Progenitor cell of endocrine pancreas (in vitro differentiated cells): ENCODE measurements around the gene CKLF. TPM values are rescaled to one million over a fixed set of nuclear protein-coding genes. Genes with fewer than 3 reads are reported as not detected.
A peak's percentile ranks its signal among the peaks of the same experiment; 100 is the strongest.

Source experiments
- DNase-seq: peaks from one replicate; pipeline ENCODE4 v3.0.0; 2021; ENCODE audit warnings: low spot score; ENCODE audit not compliant: unreplicated experiment
- H3K27ac Mint-ChIP-seq: 2 replicates; pipeline ENCODE4 v1.8.0; 2021; ENCODE audit warnings: mild to moderate bottlenecking, moderate library complexity, mixed read lengths
- H3K27me3 Mint-ChIP-seq: 2 replicates; pipeline ENCODE4 v1.8.0; 2021; ENCODE audit warnings: mixed read lengths
- H3K36me3 Mint-ChIP-seq: 2 replicates; pipeline ENCODE4 v1.8.0; 2022; ENCODE audit warnings: mixed read lengths; ENCODE audit not compliant: insufficient read depth
- H3K4me1 Mint-ChIP-seq: 2 replicates; pipeline ENCODE4 v1.8.0; 2021; ENCODE audit warnings: low read depth, mixed read lengths
- H3K4me3 Mint-ChIP-seq: 2 replicates; pipeline ENCODE4 v1.8.0; 2021; ENCODE audit warnings: low read depth, mild to moderate bottlenecking, moderate library complexity, mixed read lengths
- H3K9me3 Mint-ChIP-seq: 2 replicates; pipeline ENCODE4 v1.8.0; 2021; ENCODE audit warnings: low read depth, mixed read lengths
- total RNA-seq: library from RNA; stranded (reverse); gene quantifications from 2 replicates; pipeline ENCODE4 v1.2.1, GENCODE V29; 2021
- TF ChIP-seq, protein P1 (sequence below): fragments of 200-600 bp; sonication (generic); IDR thresholded peaks from one replicate; pipeline ENCODE4 v1.5.0; 2021; ENCODE audit warnings: antibody characterized with exemption, mild to moderate bottlenecking; ENCODE audit not compliant: unreplicated experiment

The CKLF gene
- total RNA-seq, 1 donor from 2014 or later: 35.6 TPM

GRCh38 chr16:66600477-66600876 lies 48.1 kb downstream of the CKLF start:
- Mint-ChIP-seq H3K4me1 (peaks cover 7% of the 10 kb centered on the region), H3K27me3 (no peaks in the 10 kb centered on the region), H3K27ac (no peak overlapping the region), H3K4me3 (no peak overlapping the region), H3K36me3 (no peaks in the 10 kb centered on the region), H3K9me3 (no peaks in the 10 kb centered on the region)
- DNase-seq: no peak
- TF ChIP-seq, protein P1, sequence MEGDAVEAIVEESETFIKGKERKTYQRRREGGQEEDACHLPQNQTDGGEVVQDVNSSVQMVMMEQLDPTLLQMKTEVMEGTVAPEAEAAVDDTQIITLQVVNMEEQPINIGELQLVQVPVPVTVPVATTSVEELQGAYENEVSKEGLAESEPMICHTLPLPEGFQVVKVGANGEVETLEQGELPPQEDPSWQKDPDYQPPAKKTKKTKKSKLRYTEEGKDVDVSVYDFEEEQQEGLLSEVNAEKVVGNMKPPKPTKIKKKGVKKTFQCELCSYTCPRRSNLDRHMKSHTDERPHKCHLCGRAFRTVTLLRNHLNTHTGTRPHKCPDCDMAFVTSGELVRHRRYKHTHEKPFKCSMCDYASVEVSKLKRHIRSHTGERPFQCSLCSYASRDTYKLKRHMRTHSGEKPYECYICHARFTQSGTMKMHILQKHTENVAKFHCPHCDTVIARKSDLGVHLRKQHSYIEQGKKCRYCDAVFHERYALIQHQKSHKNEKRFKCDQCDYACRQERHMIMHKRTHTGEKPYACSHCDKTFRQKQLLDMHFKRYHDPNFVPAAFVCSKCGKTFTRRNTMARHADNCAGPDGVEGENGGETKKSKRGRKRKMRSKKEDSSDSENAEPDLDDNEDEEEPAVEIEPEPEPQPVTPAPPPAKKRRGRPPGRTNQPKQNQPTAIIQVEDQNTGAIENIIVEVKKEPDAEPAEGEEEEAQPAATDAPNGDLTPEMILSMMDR: no peak

GRCh38 chr16:66601471-66601870 lies 49.1 kb downstream of the CKLF start:
- Mint-ChIP-seq H3K27ac (no peak overlapping the region), H3K9me3 (no peaks in the 10 kb centered on the region), H3K36me3 (no peaks in the 10 kb centered on the region), H3K27me3 (no peaks in the 10 kb centered on the region), H3K4me3 (no peak overlapping the region), H3K4me1 (peaks cover 9% of the 10 kb centered on the region)
- no peak for DNase-seq
- TF ChIP-seq, protein P1: no peak

DNA sequence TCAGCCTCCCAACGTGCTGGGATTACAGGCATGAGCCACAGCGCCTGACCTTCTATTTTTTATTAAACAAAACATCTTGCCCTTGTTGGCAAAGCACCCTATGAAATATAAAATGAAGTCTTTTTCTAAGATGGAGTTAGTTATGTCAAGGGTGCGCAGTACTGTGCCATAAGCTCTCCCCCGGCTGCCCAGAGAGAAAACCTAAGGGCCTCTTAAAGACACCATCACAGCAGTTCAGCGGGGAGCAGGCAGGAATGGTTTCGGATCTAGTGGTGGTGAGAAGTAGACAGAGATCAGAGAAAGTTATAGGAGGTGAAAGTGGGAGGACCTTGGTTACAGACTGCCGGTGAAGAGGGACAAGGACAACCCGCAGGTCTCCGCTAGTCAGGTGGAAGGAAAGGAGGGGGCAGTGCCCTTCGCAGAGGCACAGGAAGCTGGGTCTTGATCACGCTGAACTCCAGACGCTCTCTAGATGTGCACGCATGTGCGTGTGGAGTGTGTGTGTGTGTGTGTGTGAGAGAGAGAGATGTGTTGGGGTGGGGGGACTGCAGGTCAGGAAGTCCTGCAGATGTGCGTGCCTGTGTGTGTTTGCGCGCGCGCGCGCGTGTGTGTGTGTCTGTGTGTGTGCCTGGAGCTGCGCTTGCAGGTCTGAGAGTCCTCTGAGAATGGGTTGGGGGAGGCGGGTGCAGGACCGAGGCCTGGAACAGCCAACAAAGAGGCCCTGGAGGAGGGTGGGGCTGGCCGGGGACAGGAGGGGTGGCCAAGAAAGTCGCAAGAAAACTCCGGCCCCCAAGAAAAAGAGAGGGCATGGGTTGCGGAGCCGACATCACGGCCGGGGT lies 51.4 kb downstream of the CKLF start:
- H3K9me3 Mint-ChIP-seq: no peaks in the 10 kb centered on the region
- no peaks in the 10 kb centered on the region for H3K27me3 Mint-ChIP-seq
- H3K4me1 Mint-ChIP-seq: peaks cover 9% of the 10 kb centered on the region
- DNase-seq: peak; percentile 57
- TF ChIP-seq, protein P1: no peak
- peak overlapping the region; percentile 93 for H3K4me3 Mint-ChIP-seq
- peak overlapping the region; percentile 88 for H3K27ac Mint-ChIP-seq
- H3K36me3 Mint-ChIP-seq: no peaks in the 10 kb centered on the region

DNA sequence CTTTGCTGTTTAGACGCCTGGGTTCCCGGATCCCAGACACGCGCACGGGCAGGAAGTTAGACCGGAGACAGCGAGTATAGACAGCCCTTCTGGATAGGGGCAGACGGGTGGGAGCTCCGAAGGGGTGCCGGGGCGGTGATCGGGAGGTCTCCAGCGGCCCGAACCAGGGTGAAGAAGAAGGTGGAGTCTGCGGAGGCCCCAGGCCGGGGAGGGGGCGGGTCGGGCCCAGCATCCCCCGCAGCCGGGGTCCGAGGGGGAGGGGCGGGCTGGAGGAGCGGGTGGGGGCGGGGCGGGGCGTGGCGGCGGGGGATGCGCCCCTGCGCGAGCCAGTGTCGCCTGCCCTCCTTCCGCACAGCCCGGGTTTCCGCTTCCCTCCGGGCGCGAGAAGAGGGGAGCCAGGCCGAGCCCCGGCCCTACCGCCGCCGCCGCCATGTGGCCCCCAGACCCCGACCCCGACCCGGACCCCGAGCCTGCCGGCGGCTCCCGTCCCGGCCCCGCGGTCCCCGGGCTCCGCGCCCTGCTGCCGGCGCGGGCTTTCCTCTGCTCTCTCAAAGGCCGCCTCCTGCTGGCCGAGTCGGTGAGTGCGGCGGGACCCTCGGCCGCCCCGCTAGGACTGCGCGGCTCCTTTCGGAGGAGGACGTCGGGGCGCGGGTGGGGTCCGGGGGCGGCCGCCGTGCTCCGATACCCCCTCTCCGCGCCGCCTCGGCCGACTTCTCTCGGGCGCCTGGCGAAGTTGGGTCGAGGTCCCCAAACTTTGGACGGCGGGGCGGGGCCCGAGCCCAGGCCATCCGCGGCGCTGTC lies 52.2 kb downstream of the CKLF start, which contains the start of gene CMTM3:
CMTM3 (plus strand) TSS at position 329 of the 801 bp plus-strand sequence; CDS start at position 431, 102 bp downstream.
- peaks cover 9% of the 10 kb centered on the region for H3K4me1 Mint-ChIP-seq
- peak; percentile 72 for DNase-seq
- peak within 1 kb of the TSS; percentile 88 for H3K27ac Mint-ChIP-seq
- TF ChIP-seq, protein P1: peak; percentile 90
- no peaks in the 10 kb centered on the region for H3K9me3 Mint-ChIP-seq
- H3K36me3 Mint-ChIP-seq: no peaks in the 10 kb centered on the region
- H3K4me3 Mint-ChIP-seq: peak within 1 kb of the TSS; percentile 93
- no peaks in the 10 kb centered on the region for H3K27me3 Mint-ChIP-seq
